Measurements from ENCODE around the gene CHIC2.

CHIC2 gene

DNA sequence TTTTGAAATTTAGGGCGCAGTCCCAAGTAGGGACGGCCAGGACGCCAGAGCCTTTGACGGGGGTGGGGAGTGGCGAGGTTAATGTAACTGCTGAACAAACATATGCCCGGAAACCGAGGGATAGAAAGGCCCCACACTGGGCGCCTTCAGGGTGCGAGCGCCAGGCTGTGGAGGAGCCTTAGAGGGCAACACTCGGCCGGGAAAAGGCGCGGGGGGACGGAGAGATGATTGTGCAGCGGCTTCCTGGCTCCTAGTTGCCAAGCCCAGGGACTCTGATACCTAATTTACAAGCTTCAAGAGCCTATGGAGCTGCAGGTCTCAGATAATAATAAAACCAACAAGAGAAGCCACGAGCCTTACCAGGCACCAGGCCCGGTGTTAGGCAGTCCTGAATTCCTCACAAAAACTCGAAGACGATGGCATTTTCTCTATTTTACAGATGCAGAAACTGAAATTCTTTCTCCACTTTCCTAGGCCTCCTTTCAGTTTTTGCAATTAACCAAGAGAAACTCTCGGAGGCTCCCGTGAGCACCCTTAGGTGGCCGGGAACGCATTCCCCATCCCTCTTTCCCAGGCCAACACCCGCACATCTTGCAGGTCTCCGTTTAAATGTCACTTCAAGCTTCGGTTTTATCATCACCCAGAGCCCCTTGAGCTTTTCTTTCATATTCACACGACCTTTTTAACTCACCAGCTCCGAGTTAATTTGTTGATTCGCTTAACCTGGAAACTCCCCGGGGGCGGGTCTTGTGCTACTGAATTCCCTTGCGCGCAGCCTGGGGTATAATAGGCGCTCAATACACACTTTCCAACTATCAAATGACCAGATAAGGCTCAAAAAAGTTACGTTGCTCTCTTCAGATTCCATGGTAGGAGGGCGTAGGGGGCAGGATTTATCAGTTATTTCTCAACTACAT, 29.2 kb upstream of the CHIC2 start:
- no peak for DNase-seq (ENCODE audit: low spot score)

DNA sequence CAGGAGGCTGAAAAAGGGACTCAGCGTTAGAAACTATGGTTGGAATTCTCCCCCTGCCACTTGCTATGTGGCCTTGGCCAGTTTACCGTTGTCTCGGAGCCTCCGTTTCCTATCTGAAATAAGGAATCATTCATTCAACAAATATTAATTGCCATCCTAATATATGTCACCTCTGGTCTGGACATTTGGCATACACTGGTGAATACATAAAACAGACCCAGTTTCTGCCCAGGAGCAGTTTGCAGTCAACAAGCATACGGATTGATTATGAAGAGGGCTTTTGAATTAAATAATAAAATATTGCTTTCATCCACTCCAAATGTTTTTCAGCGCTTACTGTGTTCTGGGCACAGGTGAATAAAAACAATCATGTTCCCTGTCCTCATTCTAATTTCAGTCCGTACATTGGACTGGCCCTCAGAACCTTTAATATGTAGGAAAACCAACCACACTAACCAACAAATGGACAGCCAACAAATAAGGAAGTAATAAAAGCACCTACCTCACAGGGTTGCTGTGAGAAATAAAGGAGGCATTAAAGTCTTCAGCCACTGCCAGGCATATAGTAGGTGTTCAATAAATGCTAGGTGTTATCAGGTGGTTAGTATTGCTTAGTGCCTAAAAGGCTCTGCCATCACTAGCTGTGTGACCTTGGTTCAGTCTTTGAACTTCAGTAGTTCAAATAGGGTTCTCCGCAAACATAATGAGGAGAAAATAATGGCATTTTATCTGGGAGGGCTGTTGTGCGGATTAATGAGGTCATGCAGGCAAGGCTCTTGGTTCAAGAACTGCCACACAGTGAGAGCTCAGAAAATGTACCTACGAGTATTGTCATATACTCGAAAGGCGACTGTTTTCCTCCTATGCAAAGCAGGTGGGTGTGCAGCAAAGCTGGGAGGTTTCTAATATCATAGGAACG, 28.3 kb upstream of the CHIC2 start:
- DNase-seq (ENCODE audit: low spot score) = no peak

DNA sequence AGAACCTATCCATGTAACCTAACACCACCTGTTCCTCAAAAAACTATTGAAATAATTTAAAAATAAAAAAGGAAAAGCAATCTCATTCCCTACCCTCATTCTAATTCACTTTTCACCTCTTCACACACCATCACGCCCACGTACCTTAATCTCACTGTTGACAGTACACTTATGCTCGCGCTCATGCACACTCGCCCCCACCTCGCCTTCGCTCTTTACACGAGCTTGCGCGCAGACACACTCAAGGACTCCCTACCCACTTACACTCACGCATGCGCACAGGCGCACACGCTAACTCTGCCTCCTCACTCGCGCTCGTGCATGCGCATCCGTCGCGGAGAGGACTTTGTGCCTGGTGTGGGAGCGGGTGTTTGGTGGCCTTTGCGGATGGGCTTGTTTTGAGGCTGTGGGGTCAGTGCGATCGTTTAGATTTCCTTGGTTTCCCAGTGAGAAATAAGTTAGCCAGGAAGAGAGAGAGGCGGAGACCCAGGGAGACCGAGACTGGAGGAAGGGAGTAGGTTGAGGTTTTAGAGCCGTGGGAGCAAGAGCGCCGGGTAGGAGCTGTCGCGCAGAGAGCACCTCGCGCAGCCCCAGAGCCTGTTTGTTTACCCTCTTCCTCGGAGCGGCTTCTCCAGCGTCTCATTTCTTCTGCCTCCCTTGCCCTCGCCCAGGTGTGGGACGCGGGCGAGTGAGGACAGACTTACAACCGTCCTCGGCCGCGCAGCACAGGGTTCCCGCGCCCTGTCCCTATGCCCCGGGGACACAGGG, 27.4 kb upstream of the CHIC2 start:
- peak; percentile 78 for DNase-seq (ENCODE audit: low spot score)

DNA sequence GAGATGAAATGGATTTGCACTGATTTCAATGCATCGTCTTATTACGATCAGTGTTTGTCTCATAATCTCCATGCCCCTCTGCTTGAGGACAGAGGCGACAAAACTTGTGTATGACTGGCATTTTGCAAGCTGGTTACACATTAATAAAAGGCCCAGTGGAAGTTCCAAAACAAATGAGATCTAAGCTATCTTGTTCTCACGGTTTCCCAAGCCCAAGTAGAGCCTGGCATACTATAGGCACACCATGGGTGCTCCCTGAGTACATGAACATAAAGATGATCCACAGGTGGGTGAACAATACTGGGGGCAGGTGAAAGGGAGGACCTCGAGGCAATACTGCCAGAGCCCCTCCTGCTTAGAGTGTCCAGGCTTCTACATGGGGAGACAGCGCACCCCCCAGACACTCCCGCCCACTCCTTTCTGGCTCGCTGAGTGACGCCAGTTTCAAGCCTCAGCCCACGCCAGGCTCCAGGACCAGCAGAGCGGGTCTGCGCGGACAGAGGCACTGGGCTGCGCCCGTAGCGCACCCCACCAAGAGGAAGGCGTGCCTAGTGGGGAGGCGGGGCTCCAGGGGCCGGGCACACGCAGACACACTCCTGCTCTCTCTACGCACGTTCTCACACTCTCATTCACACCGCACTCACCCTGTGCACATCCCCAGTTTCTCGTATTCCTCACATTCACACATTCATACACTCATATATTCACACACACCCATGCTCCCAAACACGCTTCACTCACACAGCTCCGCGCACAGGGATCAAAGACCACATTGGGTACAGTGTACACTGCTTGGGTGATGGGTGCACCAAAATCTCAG, 26.6 kb upstream of the CHIC2 start:
- DNase-seq (ENCODE audit: low spot score) = no peak

DNA sequence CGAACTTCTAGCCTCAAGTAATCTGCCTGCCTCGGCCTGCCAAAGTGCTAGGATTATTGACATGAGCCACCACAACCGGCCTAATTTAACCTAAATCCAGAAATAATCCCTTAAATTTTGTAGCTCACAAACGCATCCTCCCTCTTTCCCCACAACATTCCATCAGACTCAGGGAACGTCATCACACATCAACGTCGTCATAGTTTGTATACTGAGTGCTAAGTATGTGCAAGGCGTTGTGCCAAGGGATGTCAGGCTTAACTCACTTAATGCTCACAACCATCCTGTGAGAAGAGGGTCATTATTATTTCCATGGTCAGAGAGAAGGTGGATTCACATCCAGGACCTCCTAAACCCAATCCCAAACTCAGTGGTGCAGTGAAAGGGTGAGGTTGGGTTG, 26.0 kb upstream of the CHIC2 start:
- DNase-seq (ENCODE audit: low spot score) = no peak

DNA sequence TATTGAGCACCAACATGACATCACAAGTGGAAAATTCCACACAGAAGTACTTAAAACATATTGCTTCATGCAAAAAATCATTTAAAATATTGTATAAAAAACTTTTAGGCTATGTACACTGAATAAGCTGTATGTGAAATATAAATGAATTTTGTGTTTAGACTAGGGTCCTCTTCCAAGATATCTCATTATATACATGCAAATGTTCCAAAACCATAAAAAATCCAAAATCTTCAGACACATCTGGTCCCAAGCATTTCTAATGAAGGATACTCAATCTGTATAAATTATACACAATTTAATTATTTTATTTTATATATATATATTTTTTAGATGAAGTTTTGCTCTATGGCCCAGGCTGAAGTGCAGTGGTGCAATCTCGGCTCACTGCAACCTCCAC, 25.5 kb upstream of the CHIC2 start:
- no peak for DNase-seq (ENCODE audit: low spot score)

DNA sequence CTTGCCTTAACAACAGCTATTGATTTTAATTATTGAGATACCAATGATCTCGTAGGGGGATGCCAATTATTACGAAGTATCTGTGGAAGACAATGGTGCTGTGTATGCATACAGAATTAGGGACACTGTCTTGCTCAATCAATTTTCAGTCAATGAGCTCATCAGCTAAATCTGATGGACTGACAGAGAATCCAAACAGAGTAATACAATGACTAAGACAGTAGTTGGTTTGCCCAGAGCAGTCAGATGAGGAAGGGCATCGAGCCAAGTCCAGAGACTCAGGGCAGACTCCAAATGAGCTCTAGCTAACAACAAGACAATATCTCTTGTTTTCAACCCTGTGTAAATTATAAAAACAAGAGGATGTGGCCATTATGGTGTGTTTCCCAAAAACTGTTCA, 20.9 kb upstream of the CHIC2 start:
- no peak for DNase-seq (ENCODE audit: low spot score)

DNA sequence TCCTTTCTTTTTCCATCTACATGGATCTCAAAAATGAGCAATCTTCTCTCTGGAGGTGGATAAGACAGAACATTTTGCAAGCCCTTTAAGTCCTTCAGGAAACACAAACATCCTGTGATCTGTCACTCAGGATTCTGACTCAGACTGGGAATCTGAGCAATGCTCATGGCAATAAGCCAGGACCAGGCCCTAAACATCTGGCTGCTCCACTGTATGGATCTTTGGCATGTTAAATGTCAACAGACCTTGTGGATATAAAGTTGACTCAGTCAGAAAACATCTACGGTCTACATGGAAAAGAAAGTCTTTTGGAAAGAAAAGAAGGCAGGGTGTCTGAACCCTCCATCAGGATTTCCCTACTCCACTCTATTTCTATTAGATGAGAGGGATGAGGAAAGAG, 17.8 kb upstream of the CHIC2 start:
- no peak for DNase-seq (ENCODE audit: low spot score)

DNA sequence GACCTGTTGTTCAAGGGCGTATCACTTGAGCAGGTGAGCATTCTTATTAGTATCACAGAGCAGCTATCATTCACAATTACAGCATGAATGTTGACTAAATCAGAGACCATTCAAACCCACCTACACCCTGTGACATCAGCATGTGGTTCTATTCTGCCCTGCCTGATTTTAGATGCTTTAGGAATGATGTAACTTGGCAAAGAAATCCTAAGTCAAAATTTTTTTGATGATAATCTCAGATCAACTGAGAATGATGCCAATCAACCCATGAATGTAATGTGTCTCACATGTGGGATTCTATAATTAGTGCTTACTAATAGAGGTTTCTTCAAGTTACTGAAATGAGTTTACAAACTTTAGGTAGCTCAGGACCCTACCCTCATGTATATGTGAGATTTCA, 13.4 kb upstream of the CHIC2 start:
- no peak for DNase-seq (ENCODE audit: low spot score)

DNA sequence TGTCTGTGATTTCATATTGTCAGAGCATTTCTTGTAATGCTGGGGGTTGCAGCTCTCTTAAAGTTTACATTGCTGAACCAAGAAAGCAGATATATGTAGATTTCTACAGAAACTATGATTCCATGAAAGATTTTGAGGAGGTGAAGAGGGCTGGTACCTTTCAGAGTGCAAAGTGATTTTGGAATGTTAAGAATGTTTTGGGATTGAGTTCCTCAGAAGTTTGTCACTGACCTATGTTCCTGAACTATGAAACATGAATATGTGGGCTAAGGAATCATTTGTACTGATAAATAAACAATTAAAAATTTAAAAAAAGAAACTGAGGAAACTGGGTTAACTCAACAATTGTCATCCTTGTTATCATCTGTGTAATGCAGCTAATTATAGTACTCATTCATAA, 12.3 kb upstream of the CHIC2 start:
- DNase-seq (ENCODE audit: low spot score) = no peak

DNA sequence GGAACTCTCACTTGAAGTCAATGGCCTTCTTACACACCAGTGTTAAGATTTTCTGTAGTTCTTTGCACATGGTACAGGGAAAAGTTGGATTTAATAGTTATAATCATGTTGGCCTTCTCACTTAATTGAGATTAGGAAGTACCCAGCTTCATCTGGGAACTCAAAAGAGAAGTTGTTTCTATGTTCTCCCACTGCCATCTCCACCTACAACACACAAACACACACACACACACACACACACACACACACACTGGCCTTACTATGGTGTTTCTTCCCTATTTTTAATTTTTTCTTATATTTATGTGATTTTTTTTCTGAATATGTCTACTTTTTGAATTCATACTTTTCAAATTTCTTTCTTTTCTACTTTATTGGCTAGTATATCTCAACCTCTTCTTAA, 10.0 kb upstream of the CHIC2 start:
- DNase-seq (ENCODE audit: low spot score) = no peak

DNA sequence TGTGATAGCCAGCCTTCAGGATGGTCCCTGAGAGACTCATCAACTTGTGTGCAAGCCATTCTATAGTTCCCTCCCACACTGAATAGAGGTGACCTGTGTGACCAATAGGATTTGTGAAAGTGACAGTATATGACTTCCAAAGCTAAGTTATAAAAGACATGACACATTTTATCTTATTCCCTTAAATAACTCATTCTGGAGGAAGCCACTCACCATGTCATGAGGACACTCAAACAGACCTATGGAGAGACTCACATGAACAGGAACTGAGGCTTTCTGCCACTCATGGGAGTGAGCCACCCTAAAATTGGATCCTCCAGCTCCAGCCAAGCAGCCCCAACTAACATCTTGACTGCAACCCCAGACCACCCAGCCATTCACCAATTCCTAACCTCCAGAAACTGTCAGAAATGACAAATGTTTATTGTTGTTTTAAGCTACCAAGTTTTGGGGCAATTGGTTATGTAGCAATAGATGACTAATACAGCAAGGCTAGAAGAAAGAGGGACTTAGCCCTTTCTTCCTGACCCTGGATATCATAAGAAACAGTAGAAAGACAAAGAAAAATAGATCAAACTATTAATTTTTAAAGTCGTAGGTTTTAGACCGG, 9.0 kb upstream of the CHIC2 start:
- no peak for DNase-seq (ENCODE audit: low spot score)

DNA sequence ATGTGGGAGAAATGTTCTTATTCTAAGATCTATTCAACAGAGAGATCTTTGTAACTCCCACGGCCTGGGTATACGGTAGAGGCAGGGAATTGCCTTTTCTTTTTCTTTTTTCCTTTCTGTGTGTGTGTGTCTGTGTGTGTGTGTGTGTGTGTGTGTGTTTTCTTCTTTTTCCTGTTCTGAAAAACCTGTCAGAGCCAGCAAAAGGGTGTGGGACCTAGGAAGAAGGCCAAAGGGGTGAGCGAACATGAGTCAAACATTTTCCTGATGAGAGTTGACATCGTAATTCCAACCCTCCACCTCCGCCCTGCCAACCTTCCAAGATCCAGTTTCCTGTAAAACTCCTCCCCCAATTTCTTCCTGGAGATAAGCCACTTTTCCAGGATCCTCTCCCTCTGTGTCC, 2.8 kb upstream of the CHIC2 start:
- no peak for DNase-seq (ENCODE audit: low spot score)

DNA sequence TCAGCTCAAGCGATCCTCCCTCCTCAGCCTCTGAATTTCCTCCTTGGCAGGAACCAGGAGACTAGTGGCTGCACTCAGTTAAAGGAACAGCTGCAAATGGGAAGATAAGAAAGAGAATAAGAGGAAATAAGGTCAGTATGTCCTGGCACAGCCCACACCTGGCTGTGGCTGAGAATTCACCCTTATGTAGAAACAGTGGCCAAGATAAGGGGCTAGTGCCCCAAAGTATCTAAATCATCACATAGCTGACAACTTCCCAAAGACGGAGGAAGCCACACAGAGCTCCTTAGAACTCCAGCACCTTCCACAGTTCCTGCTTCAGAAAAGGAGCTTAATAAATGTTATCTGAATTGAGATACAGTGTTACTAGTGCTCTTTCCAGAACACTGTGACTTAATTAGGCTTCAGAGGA, 2.3 kb upstream of the CHIC2 start:
- DNase-seq (ENCODE audit: low spot score) = no peak

DNA sequence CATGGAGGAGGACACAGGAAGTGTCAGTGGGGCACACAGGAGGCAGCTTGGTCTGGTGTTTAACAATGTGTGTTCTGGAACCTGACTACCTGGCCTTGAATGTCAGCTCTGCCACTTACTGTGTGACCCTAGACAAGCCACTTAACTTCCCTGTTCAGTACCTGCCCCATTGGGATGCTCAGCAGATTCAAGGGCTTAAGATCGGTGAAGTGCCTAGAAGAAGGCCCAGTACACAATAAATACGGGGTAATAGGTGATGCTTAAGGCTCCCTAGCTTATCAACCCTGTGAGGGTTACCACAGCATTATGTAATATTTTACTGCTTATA, 1.6 kb upstream of the CHIC2 start:
- DNase-seq (ENCODE audit: low spot score) = no peak

DNA sequence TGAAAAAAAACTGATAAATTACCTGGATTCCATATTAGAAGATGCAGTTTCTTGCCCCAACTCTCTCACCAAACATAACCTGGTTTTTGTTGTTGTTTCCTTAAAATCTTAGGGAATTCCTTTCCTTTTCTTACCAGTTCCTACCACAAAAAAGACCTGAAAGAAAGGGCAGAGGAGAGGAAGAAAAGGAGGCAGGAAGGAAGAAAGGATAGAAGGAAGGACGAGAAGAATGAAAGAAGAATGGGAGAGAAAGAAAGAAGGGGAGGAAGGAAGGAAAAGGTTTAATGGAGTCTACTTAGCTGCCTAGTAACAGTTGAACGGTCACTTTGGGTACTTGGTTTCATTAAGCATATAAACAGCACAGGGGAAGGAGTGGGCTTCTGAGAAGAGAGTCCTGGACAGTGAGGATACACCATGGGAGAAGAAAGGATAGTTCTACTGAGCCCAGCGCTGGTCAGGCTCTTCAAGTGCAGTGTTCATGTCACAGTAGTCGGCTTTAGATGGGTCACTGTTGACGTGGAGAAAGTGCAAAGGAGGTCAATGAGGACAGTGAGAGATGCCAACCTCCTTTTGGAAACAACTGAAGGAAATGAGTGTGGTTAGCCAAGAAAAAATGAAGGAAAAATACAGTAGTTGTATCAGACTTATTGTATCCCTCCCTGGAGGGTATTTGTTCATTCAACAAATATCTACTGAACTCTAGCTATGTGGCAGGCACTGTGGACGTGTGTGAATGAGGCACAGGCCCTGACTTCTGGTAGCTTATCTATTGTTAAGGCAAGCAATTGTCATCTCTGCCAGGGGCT, 1.1 kb upstream of the CHIC2 start:
- no peak for DNase-seq (ENCODE audit: low spot score)

DNA sequence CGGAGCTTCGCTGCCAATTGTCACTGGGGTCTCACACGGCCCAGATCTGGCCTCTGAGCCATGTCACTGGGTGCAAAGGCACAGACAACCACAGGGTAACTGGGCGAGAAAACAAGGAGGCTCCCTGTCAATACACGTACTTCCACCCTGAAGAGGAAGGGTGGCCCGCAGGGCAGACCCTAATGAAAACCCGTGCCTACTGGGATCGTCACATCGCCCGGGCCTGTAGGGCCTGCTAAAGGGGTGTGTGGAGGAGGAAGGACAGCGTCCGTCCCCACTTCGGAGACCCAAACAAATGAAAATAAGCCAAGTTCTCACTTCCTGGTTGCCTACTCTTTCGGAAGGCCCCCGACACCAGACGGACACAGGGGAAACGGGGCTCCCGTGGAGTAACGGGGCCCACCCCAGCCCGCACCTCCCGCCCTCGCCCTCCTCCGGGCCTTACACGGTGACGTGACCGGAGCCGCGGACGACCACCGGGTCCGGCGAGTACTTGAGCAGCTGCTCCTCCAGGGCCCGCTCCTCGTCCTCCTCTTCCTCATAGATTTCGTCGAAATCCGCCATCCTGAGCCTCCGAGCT, 578 bp downstream of the CHIC2 start:
- peak; percentile 75 for DNase-seq (ENCODE audit: low spot score)

DNA sequence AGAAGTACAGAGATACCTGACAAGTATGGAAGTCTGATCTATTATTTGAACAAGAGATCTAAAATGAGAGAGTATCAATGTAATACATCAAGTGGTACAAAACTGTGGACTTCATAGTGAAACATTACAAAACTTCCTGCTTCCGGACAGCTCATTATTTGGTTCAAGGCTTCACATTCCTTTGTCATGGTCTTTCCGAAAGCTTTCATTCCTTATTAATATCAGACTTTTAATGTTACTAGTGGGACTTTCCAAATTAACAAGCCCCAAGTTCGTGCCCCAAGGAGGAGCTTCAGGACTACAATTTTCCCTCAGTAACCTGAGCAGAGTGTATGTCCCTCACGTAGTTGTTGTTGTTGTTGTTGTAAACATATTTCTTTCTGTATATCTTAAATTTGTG, 1.2 kb downstream of the CHIC2 start:
- DNase-seq (ENCODE audit: low spot score) = no peak

DNA sequence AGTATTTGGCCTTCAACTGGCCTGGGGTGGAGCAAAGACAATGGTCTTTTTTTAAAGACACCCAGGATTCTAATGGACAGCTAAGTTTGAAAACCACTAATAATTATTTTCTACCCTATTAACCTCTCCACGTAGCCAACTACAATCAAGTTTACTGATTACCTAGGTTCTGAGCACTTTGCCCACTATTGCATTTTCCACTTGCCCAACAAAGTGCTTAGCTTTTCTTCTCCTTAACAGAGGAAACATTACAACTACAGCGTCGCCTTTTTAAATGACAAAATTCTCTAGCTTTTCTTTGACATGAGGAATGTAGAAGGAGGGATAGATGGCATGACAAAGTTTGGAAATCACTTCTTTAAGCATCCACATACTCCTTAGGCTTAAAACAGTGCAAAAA, 2.0 kb downstream of the CHIC2 start:
- no peak for DNase-seq (ENCODE audit: low spot score)

DNA sequence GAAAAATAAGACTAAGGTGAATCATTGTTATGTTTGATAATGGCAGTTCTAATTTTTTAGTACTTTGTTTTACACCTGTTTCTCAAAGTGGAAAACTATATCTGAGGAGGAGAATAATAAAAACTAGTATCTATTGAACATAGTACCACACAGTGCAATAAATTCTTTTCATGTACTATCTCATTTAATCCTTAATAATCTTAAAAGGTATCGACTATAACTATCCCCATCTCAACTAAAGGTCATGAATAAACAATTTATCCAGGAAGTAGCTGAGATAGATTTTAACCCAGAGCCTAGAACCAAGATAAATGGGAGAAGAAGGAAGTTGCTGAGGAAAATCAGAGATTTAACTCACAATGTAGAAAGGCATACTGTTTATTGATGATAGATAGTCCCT, 2.5 kb downstream of the CHIC2 start:
- no peak for DNase-seq (ENCODE audit: low spot score)

Data from left forelimb (tissue), 1 donor.